Keratinocyte (primary cell): Measurements from ENCODE around the gene CYP1A2. TPM values are rescaled to one million over a fixed set of nuclear protein-coding genes. Genes with fewer than 3 reads are reported as not detected.

ENCODE experiments used
- DNase-seq: peaks from one replicate; pipeline ENCODE4 v3.0.0-alpha.2; 2011; ENCODE audit warnings: low read depth, missing footprints, low spot score
- FAIRE-seq: peaks from 2 replicates; lab custom pipeline; 2011; peaks lifted over from hg19 to GRCh38; lab: Jason Lieb, UNC
- H2AFZ ChIP-seq: 2 replicates; pipeline ENCODE4 v1.6.0; 2012; ENCODE audit warnings: low read length, control low read depth, inconsistent platforms; ENCODE audit not compliant: control insufficient read depth
- H3K27ac ChIP-seq: 2 replicates; pipeline ENCODE4 v1.5.1; 2011; ENCODE audit warnings: low read length; ENCODE audit not compliant: control insufficient read depth, insufficient read depth
- H3K27me3 ChIP-seq: 3 replicates; pipeline ENCODE4 v1.6.0; 2011; ENCODE audit warnings: low read length; ENCODE audit not compliant: control insufficient read depth, insufficient read depth; ENCODE audit errors: extremely low read depth
- H3K36me3 ChIP-seq, 2 experiments: 2 replicates in 1 of 2; 3 replicates in 1 of 2; pipeline ENCODE4 v1.5.1; 2011; ENCODE audit warnings: low read length in 2 of 2, mild to moderate bottlenecking in 1 of 2; ENCODE audit not compliant: control insufficient read depth in 2 of 2, insufficient read depth in 2 of 2; ENCODE audit errors: extremely low read depth in 1 of 2
- H3K4me1 ChIP-seq: 3 replicates; pipeline ENCODE4 v1.5.1; 2011; ENCODE audit warnings: low read length; ENCODE audit not compliant: control insufficient read depth, insufficient read depth; ENCODE audit errors: extremely low read depth
- H3K4me2 ChIP-seq: 3 replicates; pipeline ENCODE4 v1.6.0; 2011; ENCODE audit warnings: low read depth, low read length; ENCODE audit not compliant: control insufficient read depth, insufficient read depth; ENCODE audit errors: extremely low read depth
- H3K4me3 ChIP-seq, 3 experiments: fragments of 200-600 bp in 1 of 3; sonication (generic) in 1 of 3; 2 replicates in 2 of 3; 3 replicates in 1 of 3; pipeline ENCODE4 v1.5.1; 2011 to 2016; ENCODE audit warnings: low read length in 3 of 3, mild to moderate bottlenecking in 3 of 3, control low read depth in 2 of 3, inconsistent platforms in 1 of 3, low read depth in 1 of 3, mixed read lengths in 1 of 3, mixed run types in 1 of 3, moderate library complexity in 1 of 3; ENCODE audit not compliant: control insufficient read depth in 2 of 3, insufficient read depth in 2 of 3; ENCODE audit errors: extremely low read depth in 1 of 3
- H3K79me2 ChIP-seq: 2 replicates; pipeline ENCODE4 v1.6.0; 2012; ENCODE audit warnings: low read length; ENCODE audit not compliant: control insufficient read depth, insufficient read depth
- H3K9ac ChIP-seq: 3 replicates; pipeline ENCODE4 v1.6.0; 2011; ENCODE audit warnings: low read length; ENCODE audit not compliant: control insufficient read depth, insufficient read depth; ENCODE audit errors: extremely low read depth
- H3K9me1 ChIP-seq: 3 replicates; pipeline ENCODE4 v1.6.0; 2011; ENCODE audit warnings: low read length; ENCODE audit not compliant: control insufficient read depth, insufficient read depth; ENCODE audit errors: extremely low read depth
- H3K9me3 ChIP-seq: 2 replicates; pipeline ENCODE4 v1.5.1; 2012; ENCODE audit warnings: low read depth, low read length; ENCODE audit not compliant: control insufficient read depth
- H4K20me1 ChIP-seq: 3 replicates; pipeline ENCODE4 v1.6.0; 2011; ENCODE audit warnings: low read length; ENCODE audit not compliant: control insufficient read depth, insufficient read depth; ENCODE audit errors: extremely low read depth
- CTCF ChIP-seq, 3 experiments: IDR thresholded peaks in 1 of 3; conservative IDR thresholded peaks in 1 of 3; optimal IDR thresholded peaks in 1 of 3; 2 replicates in 2 of 3; 3 replicates in 1 of 3; pipeline versions ENCODE3 to v1.5.1; 2011; ENCODE audit warnings: low read length in 3 of 3, mild to moderate bottlenecking in 3 of 3, moderate library complexity in 2 of 3, control low read depth in 1 of 3, inconsistent platforms in 1 of 3; ENCODE audit not compliant: insufficient read depth in 2 of 3; ENCODE audit errors: extremely low read depth in 1 of 3
- EZH2 ChIP-seq: IDR thresholded peaks from one replicate; pipeline ENCODE4 v1.6.1; 2012; ENCODE audit warnings: inconsistent platforms, mild to moderate bottlenecking, low read length, moderate library complexity
- dilution Hi-C: fragments of 300-500 bp; cut with MboI; formaldehyde crosslinking; loops from one replicate; pipeline ENCODE4 v1.7.0; 2020; ENCODE audit warnings: low sequenced_read_pairs; ENCODE audit not compliant: extremely low pct_ligation_motif_present
- polyA plus RNA-seq, 5 experiments: library from polyadenylated mRNA; depleted of rRNA in 3 of 5; stranded (reverse) in 3 of 5; stranded (forward) in 1 of 5; unstranded in 1 of 5; fragments of >200 nt; gene quantifications; 1 replicate in 1 of 5; 2 replicates in 3 of 5; 3 replicates in 1 of 5; pipeline versions ENCODE4 v1.2.1 to v1.2.3, GENCODE V29; 2011 to 2012; ENCODE audit warnings: missing spikeins in 2 of 5, low read depth in 1 of 5, low replicate concordance in 1 of 5

The CYP1A2 gene
- polyA plus RNA-seq, 1 donor (not counting 4 experiments of a cell fraction or from before 2014, with no cell fraction given): 0.04 TPM

DNA sequence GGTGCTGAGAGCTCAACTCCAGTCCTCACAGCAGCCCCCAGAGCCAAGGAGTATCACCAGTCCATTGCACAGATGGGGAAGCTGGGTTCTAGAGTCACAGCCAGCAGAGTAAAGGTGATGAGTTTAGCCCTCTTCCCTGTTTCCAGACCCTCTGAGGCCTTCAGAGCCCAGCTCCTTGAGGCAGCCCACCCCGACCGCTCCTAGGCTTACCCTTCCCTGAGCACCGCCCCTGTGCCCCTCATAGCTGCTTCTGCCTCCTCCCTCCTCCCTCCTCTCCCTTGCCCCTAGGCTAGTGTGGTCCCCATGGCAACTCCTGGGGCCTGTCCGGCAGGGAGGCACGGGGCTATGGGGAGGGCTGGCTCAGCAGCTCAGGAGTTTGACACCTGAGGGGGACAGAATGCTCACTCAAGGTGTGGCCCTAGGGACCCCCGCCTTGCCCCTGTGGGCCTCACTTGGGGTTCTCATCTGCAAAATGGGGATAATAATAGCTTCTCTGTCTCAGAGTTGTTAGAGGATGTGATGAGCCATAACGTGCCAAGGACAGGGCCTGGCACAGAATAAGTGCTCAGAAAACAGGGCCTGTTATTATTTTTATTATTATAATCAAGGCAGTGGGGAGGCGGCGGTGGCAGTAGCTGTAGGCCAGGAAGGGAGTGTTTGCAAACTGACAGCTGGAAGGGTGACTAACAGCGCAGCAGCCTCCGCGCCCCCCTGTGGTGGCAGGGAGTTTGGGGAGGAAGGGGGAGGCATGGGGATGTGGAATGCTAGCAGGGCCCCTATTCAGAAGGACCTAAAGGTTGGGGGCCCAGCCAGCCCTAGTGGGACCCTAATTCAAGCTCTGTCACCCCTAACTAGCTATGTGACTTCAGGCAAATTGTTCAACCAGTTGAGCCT, 44.7 kb downstream of the CYP1A2 start:
- no peak overlapping the region for H3K9ac ChIP-seq

GRCh38 chr15:74794248-74794969, 45.8 kb downstream of the CYP1A2 start:
- peaks cover 71% of the 10 kb centered on the region for H3K79me2 ChIP-seq

More for the DNA sequence above, 44.7 kb downstream of the CYP1A2 start:
- H4K20me1 ChIP-seq: peaks cover 29% of the 10 kb centered on the region
- H3K4me3 ChIP-seq: no peak overlapping the region
- FAIRE-seq: no peak
- no peak overlapping the region for H2AFZ ChIP-seq
- peaks cover 79% of the 10 kb centered on the region for H3K79me2 ChIP-seq
- H3K36me3 ChIP-seq: peaks cover 0 to 11% of the 10 kb centered on the region in 2 experiments
- no peak overlapping the region for H3K27ac ChIP-seq
- H3K4me1 ChIP-seq: peaks cover 44% of the 10 kb centered on the region
- H3K9me1 ChIP-seq: peaks cover 15% of the 10 kb centered on the region
- dilution Hi-C loops: no loop called here
- H3K9me3 ChIP-seq: no peaks in the 10 kb centered on the region
- H3K27me3 ChIP-seq: no peaks in the 10 kb centered on the region
- TF ChIP-seq CTCF (optimal IDR thresholded peaks at IDR 0.05 in 1 of 3, IDR thresholded peaks at IDR 0.05 in 1 of 3, conservative IDR thresholded peaks at IDR 0.05 in 1 of 3; ENCODE audit: extremely low read depth in 1 of 3, insufficient read depth in 2 of 3, low read length in 3 of 3): peak in 2 of 3 experiments; percentile 62
- TF ChIP-seq EZH2: no peak
- no peak for DNase-seq
- H3K4me2 ChIP-seq: no peak overlapping the region

More at GRCh38 chr15:74794248-74794969, 45.8 kb downstream of the CYP1A2 start:
- Histone ChIP-seq H4K20me1 (peaks cover 23% of the 10 kb centered on the region), H3K4me3 (no peak overlapping the region), H3K4me1 (peaks cover 39% of the 10 kb centered on the region), H2AFZ (no peak overlapping the region), H3K4me2 (no peak overlapping the region), H3K36me3 (peaks cover 4 to 15% of the 10 kb centered on the region in 2 experiments), H3K9me1 (peaks cover 9% of the 10 kb centered on the region), H3K9ac (peak overlapping the region; percentile 35), H3K27me3 (no peaks in the 10 kb centered on the region), H3K9me3 (no peaks in the 10 kb centered on the region), H3K27ac (peak overlapping the region; percentile 61)
- dilution Hi-C loops: no loop called here
- FAIRE-seq: peak; percentile 84
- DNase-seq: no peak
- TF ChIP-seq EZH2: no peak
- no peak for TF ChIP-seq CTCF (optimal IDR thresholded peaks at IDR 0.05 in 1 of 3, IDR thresholded peaks at IDR 0.05 in 1 of 3, conservative IDR thresholded peaks at IDR 0.05 in 1 of 3; ENCODE audit: extremely low read depth in 1 of 3, insufficient read depth in 2 of 3, low read length in 3 of 3)
